GM12872 (cell line): ENCODE measurements around the gene APH1A.

Source experiments
- TF ChIP-seq, protein P1 (sequence below): IDR thresholded peaks from 3 replicates; pipeline ENCODE4 v1.5.1; 2011; ENCODE audit warnings: low read depth, mild to moderate bottlenecking, low read length, moderate library complexity; ENCODE audit not compliant: insufficient read depth

Gene APH1A

GRCh38 chr1:150280138-150280707, 11.4 kb upstream of the APH1A start:
- TF ChIP-seq, protein P1, sequence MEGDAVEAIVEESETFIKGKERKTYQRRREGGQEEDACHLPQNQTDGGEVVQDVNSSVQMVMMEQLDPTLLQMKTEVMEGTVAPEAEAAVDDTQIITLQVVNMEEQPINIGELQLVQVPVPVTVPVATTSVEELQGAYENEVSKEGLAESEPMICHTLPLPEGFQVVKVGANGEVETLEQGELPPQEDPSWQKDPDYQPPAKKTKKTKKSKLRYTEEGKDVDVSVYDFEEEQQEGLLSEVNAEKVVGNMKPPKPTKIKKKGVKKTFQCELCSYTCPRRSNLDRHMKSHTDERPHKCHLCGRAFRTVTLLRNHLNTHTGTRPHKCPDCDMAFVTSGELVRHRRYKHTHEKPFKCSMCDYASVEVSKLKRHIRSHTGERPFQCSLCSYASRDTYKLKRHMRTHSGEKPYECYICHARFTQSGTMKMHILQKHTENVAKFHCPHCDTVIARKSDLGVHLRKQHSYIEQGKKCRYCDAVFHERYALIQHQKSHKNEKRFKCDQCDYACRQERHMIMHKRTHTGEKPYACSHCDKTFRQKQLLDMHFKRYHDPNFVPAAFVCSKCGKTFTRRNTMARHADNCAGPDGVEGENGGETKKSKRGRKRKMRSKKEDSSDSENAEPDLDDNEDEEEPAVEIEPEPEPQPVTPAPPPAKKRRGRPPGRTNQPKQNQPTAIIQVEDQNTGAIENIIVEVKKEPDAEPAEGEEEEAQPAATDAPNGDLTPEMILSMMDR: no peak

DNA sequence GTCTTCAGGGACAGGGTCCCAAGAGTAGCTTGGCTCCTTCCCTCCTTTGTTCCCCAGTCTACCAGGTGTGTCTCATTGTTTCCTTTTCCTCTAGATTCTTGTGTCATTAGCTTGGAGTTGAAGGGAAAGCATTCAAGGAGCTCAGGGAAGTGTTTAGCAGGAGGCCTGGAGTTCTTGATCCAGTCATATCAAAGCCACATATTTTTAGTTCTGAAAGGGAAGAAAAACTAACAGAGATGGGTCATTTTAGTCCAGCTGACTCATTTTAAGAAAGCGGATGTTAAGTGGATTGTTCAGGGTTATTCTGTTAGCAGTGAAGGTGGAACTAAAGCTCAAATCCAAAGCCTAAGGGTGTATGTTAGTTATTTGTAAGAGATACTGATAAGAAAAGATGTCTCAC, 4.5 kb upstream of the APH1A start:
- TF ChIP-seq, protein P1: no peak

DNA sequence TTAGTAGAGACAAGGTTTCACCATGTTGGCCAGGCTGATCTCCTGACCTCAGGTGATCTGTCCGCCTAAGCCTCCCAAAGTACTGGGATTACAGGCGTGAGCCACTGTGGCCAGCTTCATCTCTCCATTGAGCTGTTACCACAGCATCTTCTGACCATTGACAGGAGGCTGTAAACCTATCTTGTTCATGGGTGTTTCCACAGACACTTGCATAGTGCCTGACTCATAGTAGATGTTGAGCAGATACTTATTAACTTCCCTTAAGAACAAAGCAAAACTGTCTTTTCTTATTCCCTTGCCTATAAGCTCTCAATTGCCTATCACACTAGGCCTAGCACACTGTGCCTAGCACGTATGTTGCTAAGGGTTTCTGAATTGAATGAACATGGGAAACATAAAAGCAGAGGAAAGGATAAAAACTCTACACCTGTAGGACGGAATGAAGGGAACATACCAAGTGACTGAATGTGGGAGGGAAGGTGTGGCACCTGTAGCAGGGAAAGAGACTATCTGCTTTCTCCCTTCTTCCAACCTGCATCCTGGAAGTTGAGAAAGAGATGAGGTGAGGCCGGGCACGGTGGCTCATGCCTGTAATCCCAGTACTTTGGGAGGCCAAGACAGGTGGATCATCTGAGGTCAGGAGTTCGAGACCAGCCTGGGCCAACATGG, 2.6 kb upstream of the APH1A start:
- TF ChIP-seq, protein P1: no peak

DNA sequence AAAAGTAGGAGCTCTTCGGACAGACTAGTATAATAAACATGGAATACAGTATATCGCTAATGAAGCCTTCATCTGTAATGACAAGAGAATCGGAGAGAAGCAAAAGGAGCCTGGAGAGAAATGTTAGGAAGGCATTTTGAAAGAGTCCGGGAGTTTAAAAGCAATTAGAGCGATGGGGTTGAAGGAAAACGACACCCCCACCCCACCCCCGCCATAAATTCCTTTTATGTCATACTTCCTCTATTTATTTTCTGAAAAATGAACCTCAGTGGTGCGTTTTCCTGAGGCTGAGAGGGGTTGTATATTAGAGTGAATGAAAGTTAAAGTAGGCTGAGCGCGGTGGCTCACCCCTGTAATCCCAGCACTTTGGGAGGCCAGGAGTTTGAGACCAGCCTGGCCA, 635 bp upstream of the APH1A start:
- TF ChIP-seq, protein P1: no peak

DNA sequence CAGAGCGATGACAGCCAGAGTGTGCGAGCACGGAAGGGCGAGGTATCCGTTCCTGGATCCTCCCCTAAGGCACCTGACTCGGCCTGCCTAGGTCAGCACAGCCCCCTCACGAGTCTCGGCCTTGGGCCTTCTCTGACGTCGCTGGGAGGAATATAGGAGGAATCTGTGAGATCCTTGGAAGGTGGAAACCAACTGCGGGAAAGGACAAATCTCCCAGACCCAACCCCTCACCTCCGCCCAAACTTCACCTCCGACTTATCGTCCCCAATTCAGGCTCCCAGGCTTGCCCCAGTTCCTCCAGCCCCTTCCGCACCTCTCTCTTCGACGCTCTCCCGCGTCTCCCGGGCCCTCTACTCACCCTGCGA, 494 bp downstream of the APH1A start:
- TF ChIP-seq, protein P1: no peak

DNA sequence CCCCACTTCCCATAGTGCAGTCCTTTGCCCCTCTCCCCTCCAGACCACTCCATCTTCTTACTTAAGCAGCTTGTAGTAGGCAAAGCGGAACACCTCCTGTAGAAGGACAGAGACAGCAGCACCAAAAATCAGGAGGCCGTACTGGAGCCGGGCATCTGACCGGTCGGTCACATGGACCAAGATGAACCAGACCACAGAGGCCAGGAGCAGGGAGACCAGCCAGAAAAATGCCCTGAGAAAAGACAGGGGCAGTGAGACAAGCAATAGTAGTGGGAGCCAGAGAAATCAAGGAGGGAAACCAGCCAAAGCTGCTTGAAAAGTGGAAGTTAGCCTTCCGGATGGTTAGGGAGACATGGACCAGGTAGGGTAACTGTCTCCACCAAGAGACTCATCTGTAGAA, 920 bp downstream of the APH1A start:
- TF ChIP-seq, protein P1: no peak

DNA sequence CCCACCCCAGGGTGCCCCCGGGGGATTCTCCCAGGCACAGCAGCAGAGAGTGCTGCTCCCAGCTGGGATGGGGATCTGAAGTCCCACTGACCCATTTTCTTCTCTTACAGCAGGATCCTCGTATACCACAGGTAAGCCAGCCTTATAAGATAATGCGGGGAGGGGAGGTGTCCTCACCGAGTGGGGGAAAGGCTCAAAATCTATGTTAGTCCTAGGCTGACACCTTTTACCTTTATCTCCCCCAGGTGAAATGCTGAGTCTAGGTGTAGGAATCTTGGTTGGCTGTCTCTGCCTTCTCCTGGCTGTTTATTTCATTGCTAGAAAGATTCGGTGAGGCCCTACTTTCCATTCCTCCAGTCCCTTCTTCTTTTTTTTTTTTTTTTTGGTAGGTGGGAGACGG, 5.3 kb downstream of the APH1A start:
- TF ChIP-seq, protein P1: no peak
